ENCODE measurements around the gene MUC6.
A peak's percentile ranks its signal among the peaks of the same experiment; 100 is the strongest.

The MUC6 gene

DNA sequence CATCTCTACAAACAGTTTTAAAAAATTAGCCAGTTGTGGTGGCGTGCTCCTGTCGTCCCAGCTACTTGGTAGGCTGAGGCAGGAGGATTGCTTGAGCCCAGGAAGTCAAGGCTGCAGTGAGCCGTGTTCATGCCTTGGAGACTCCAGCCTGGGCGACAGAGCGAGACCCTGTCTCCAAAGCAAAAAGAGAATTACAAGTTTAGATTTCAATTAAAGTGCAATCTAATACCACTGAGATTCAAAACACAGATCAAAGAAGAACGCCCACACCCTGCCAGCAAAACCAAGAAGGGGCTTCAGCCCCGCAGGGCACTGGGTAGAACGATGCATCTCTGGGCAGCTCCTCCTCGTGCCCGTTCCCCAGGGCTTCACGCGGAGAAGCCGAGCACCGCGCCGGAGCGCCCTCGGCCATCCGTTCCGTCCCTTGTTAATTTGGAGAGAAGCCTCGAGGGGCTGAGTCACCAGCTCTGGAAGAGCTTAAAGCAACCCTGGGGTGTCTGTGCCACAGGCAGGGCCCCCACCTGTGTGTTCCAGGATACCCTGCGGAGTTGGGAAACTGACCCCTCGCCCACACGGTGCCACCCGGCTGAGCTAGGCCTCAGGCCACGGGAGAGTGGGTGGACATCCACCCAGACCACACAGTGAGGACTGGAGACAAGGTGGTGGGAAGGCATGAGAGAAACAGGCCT, 63.9 kb downstream of the MUC6 start:
- TF ChIP-seq, protein P1, sequence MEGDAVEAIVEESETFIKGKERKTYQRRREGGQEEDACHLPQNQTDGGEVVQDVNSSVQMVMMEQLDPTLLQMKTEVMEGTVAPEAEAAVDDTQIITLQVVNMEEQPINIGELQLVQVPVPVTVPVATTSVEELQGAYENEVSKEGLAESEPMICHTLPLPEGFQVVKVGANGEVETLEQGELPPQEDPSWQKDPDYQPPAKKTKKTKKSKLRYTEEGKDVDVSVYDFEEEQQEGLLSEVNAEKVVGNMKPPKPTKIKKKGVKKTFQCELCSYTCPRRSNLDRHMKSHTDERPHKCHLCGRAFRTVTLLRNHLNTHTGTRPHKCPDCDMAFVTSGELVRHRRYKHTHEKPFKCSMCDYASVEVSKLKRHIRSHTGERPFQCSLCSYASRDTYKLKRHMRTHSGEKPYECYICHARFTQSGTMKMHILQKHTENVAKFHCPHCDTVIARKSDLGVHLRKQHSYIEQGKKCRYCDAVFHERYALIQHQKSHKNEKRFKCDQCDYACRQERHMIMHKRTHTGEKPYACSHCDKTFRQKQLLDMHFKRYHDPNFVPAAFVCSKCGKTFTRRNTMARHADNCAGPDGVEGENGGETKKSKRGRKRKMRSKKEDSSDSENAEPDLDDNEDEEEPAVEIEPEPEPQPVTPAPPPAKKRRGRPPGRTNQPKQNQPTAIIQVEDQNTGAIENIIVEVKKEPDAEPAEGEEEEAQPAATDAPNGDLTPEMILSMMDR (IDR thresholded peaks at IDR 0.05): no peak
- Histone ChIP-seq H3K27me3 (no peaks in the 10 kb centered on the region), H3K36me3 (peaks cover 62% of the 10 kb centered on the region), H3K4me3 (ENCODE audit: low read depth in 1 of 2, low read length in 1 of 2) (no peak overlapping the region), H3K4me1 (ENCODE audit: control insufficient read depth in 1 of 2, insufficient read depth in 1 of 2, low read depth in 1 of 2, low read length in 1 of 2) (peaks cover 31 to 36% of the 10 kb centered on the region in 2 experiments), H3K9me3 (no peaks in the 10 kb centered on the region), H3K27ac (no peak overlapping the region)

DNA sequence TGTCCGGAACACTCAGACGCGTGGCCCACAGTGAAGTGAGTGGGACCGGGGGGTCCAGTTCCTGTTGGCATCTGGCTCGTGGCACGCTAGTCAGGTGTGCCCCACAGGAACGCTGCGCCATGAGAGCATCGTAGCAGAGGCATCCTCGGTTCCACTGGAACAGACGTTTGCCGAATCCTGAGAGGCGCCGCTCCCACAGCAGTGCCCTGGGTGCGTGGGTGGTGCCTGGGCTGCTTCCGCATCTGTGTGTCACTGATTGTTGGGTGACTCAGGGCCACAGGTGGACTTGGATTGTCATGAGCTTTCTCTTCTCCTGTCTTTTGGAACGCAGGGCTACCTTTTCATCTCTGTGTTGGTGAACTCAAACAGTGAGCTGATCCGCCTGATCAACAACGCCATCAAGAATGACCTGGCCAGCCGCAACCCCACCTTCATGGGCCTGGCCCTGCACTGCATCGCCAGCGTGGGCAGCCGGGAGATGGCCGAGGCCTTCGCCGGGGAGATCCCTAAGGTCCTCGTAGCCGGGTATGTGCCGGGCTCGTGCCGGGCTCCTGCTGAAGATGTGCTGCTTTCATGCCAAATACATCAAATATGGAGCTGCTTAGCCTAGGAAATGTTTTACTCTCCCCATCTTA, 64.7 kb downstream of the MUC6 start:
- H3K36me3 ChIP-seq: peaks cover 54% of the 10 kb centered on the region
- no peaks in the 10 kb centered on the region for H3K9me3 ChIP-seq
- TF ChIP-seq, protein P1 (IDR thresholded peaks at IDR 0.05): no peak
- no peaks in the 10 kb centered on the region for H3K27me3 ChIP-seq
- H3K4me1 ChIP-seq (ENCODE audit: control insufficient read depth in 1 of 2, insufficient read depth in 1 of 2, low read depth in 1 of 2, low read length in 1 of 2): peaks cover 33 to 36% of the 10 kb centered on the region in 2 experiments
- no peak overlapping the region for H3K27ac ChIP-seq
- no peak overlapping the region for H3K4me3 ChIP-seq (ENCODE audit: low read depth in 1 of 2, low read length in 1 of 2)

DNA sequence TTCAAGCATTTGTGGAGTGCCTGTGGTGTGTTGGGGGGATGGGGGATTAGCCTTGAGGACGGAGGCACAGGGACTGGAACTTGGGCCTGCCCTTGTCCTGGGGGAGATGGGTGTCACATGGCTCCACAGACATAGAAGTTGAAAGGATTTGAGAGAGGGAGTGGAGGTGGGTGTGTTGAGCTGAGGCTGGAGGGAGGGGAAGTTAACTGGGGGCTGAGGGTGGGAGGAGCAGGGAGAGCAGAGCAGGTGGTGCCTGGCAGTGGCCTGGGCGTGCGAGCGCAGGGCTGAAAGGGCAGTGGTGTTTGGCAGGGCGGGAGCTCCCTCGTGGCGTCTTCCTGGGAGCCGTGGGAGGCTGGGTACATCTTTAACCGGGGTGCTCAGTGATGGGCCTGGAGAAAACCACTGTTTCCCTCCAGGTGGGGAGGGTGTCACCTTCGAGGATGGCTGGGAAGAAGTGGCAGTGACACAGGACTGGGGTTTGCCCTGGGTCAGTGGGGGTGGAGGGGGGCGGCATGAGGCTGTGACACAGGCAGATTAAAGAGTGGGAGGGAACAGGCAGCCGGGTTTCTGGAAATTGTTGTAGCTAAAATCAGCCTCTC, 65.3 kb downstream of the MUC6 start:
- Histone ChIP-seq H3K27ac (no peak overlapping the region), H3K9me3 (no peaks in the 10 kb centered on the region), H3K4me3 (ENCODE audit: low read depth in 1 of 2, low read length in 1 of 2) (no peak overlapping the region), H3K36me3 (peaks cover 47% of the 10 kb centered on the region), H3K4me1 (ENCODE audit: control insufficient read depth in 1 of 2, insufficient read depth in 1 of 2, low read depth in 1 of 2, low read length in 1 of 2) (peaks cover 33 to 36% of the 10 kb centered on the region in 2 experiments), H3K27me3 (no peaks in the 10 kb centered on the region)
- TF ChIP-seq, protein P1 (IDR thresholded peaks at IDR 0.05): no peak

DNA sequence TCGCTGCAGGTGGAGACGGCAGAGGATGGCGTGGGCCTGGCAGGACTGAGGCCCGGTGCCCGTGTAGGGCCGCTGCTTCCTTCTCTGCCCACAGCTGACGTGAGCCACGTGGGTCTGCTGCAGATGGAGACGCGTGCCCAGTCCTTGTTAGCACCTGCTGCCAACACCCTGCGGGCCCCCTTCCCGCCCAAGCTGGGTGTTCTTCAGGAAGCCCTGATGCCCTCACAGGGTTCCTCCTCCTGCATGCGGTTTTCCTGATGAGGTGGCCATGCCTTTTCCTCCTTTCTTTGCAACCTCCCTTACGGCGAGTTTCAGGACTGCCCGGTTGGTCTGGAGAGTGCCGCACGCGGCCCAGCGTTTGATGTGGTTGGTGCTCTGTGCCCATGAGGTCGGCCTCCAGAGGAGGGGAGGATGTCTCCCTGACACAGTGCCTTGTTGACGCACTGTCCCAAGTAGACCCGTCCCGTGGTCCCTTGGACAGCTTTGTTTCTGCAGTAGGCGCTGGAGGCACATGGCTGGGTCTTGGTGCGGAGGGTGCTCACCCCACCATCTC, 66.1 kb downstream of the MUC6 start:
- Histone ChIP-seq H3K27me3 (no peaks in the 10 kb centered on the region), H3K27ac (peak overlapping the region; percentile 25), H3K4me1 (ENCODE audit: control insufficient read depth in 1 of 2, insufficient read depth in 1 of 2, low read depth in 1 of 2, low read length in 1 of 2) (peaks cover 33 to 36% of the 10 kb centered on the region in 2 experiments), H3K4me3 (ENCODE audit: low read depth in 1 of 2, low read length in 1 of 2) (peak overlapping the region in 1 of 2 experiments; percentile 2), H3K9me3 (no peaks in the 10 kb centered on the region), H3K36me3 (peaks cover 44% of the 10 kb centered on the region)
- TF ChIP-seq, protein P1 (IDR thresholded peaks at IDR 0.05): no peak

DNA sequence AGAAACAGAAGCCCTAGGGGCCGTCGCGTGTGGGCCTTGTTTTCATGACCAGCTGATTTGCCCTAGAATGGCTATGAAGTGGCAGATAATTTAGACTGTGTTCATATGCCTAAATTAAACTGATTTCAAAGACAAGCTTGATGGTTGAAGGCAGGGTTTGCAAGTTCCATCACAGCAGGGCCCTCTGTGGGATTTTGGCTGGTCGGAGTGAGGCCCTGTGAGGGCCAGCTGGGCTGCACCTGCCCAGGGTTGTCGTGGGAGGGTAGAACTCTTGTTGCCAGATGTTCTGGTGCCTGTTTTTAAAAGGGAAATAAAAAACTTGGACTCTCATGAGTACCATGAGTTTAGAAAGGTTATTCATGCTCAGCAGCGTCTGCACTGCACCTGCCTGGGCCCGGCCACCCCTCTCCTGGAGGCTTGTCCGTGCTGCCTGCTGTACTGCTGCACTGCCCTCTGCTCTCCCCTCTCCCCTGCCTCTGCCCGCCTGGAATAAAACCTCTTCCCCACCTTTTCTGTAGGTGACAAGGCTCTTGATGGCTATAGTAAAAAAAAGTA, 66.8 kb downstream of the MUC6 start:
- peaks cover 37% of the 10 kb centered on the region for H3K36me3 ChIP-seq
- H3K4me1 ChIP-seq (ENCODE audit: control insufficient read depth in 1 of 2, insufficient read depth in 1 of 2, low read depth in 1 of 2, low read length in 1 of 2): peaks cover 33 to 36% of the 10 kb centered on the region in 2 experiments
- H3K27ac ChIP-seq: peak overlapping the region; percentile 25
- no peaks in the 10 kb centered on the region for H3K27me3 ChIP-seq
- H3K4me3 ChIP-seq (ENCODE audit: low read depth in 1 of 2, low read length in 1 of 2): no peak overlapping the region
- no peaks in the 10 kb centered on the region for H3K9me3 ChIP-seq
- TF ChIP-seq, protein P1 (IDR thresholded peaks at IDR 0.05): no peak
